Natural killer cell (primary cell): ENCODE measurements around the gene HUNK. TPM values are rescaled to one million over a fixed set of nuclear protein-coding genes. Genes with fewer than 3 reads are reported as not detected.

Experiments used
- ATAC-seq, 3 donors: fragments of 150-1000 bp in 2 of 3; fragments of 200-7000 bp in 1 of 3; cut with Tn5 transposase; 1 replicate in 1 of 3; 2 replicates in 2 of 3; pipeline ENCODE4 v1.10.0; 2021; ENCODE audit warnings: mild to moderate bottlenecking in 2 of 3, moderate library complexity in 2 of 3
- DNase-seq, 2 donors: peaks; one replicate each; pipeline versions ENCODE4 v3.0.0 to v3.0.0-alpha.2; 2013 to 2021; ENCODE audit warnings: mixed read lengths in 1 of 2
- H3K27ac ChIP-seq: one replicate; pipeline ENCODE4 v1.5.1; 2013; ENCODE audit warnings: mild to moderate bottlenecking, low read length
- H3K27me3 ChIP-seq: one replicate; pipeline ENCODE4 v1.6.1; 2013; ENCODE audit warnings: low read length; ENCODE audit not compliant: control insufficient read depth, insufficient read depth
- H3K36me3 ChIP-seq: one replicate; pipeline ENCODE4 v1.6.1; 2013; ENCODE audit warnings: low read length; ENCODE audit not compliant: control insufficient read depth, insufficient read depth
- H3K4me1 ChIP-seq: one replicate; pipeline ENCODE4 v1.6.1; 2013; ENCODE audit warnings: low read length; ENCODE audit not compliant: control insufficient read depth, insufficient read depth
- H3K4me3 ChIP-seq: one replicate; pipeline ENCODE4 v1.5.1; 2013; ENCODE audit warnings: low read length
- H3K9me3 ChIP-seq: one replicate; pipeline ENCODE4 v1.6.1; 2013; ENCODE audit warnings: low read length; ENCODE audit not compliant: control insufficient read depth, insufficient read depth
- H3K27ac Mint-ChIP-seq, 2 donors: one replicate each; pipeline ENCODE4 v1.8.0; 2022; ENCODE audit warnings: mild to moderate bottlenecking in 2 of 2, mixed read lengths in 2 of 2, moderate library complexity in 1 of 2
- H3K27me3 Mint-ChIP-seq, 2 donors: one replicate each; pipeline ENCODE4 v1.8.0; 2022; ENCODE audit warnings: low read depth in 2 of 2, mixed read lengths in 2 of 2
- H3K36me3 Mint-ChIP-seq: one replicate; pipeline ENCODE4 v1.8.0; 2022; ENCODE audit warnings: mixed read lengths
- H3K4me1 Mint-ChIP-seq, 2 donors: one replicate each; pipeline ENCODE4 v1.8.0; 2022; ENCODE audit warnings: mixed read lengths in 2 of 2
- H3K4me3 Mint-ChIP-seq: one replicate; pipeline ENCODE4 v1.8.0; 2022; ENCODE audit warnings: mild to moderate bottlenecking, moderate library complexity, mixed read lengths
- H3K9me3 Mint-ChIP-seq, 2 donors: one replicate each; pipeline ENCODE4 v1.8.0; 2022; ENCODE audit warnings: mixed read lengths in 2 of 2
- CTCF ChIP-seq: fragments of 200-600 bp; IDR thresholded peaks from one replicate; pipeline ENCODE4 v1.8.0; 2022; ENCODE audit warnings: antibody characterized with exemption
- WGBS: methylation state at CpG from one replicate; pipeline ENCODE4 v1.1.7; 2013; ENCODE audit warnings: missing lambda C conversion rate; ENCODE audit not compliant: insufficient coverage; 5-methylcytosine and 5-hydroxymethylcytosine counted together
- intact Hi-C: fragments of 100-400 bp; cut with micrococcal nuclease; formaldehyde crosslinking; loops from one replicate; pipeline ENCODE4 v1.14.2; 2022
- total RNA-seq, 4 donors: library from RNA; stranded (reverse); fragments of 120-200 nt in 1 of 4; gene quantifications; one replicate each; pipeline versions ENCODE4 v1.2.3 to v1.2.4, GENCODE V29; 2013 to 2022

The HUNK gene
- total RNA-seq, 3 donors from 2014 or later (not counting 1 experiment from before 2014, with no cell fraction given): not detected

GRCh38 chr21:31929548-31929947, 56.7 kb downstream of the HUNK start:
- intact Hi-C loops: no loop called here
- Mint-ChIP-seq H3K27me3 (peaks cover 7% of the 10 kb centered on the region in 2 donors), H3K36me3 (no peaks in the 10 kb centered on the region), H3K27ac (no peak overlapping the region), H3K4me1 (no peaks in the 10 kb centered on the region), H3K4me3 (no peak overlapping the region), H3K9me3 (peaks cover 3 to 5% of the 10 kb centered on the region in 2 donors)
- TF ChIP-seq CTCF: no peak
- Histone ChIP-seq H3K9me3 (no peaks in the 10 kb centered on the region), H3K4me1 (no peaks in the 10 kb centered on the region), H3K4me3 (no peak overlapping the region), H3K27me3 (no peaks in the 10 kb centered on the region), H3K27ac (no peak overlapping the region), H3K36me3 (no peaks in the 10 kb centered on the region)
- ATAC-seq (no peak), DNase-seq (no peak)
- 55% methylated on average over 7 of the region's 7 CpGs for WGBS

- Mint-ChIP-seq H3K4me3 (no peak overlapping the region), H3K4me1 (no peaks in the 10 kb centered on the region), H3K9me3 (peaks cover 3 to 5% of the 10 kb centered on the region in 2 donors), H3K36me3 (no peaks in the 10 kb centered on the region), H3K27ac (no peak overlapping the region), H3K27me3 (peaks cover 7% of the 10 kb centered on the region in 2 donors)
- Histone ChIP-seq H3K4me3 (no peak overlapping the region), H3K27ac (no peak overlapping the region), H3K4me1 (no peaks in the 10 kb centered on the region), H3K9me3 (no peaks in the 10 kb centered on the region), H3K36me3 (no peaks in the 10 kb centered on the region), H3K27me3 (no peaks in the 10 kb centered on the region)
- intact Hi-C loops: no loop called here
- no peak for ATAC-seq
- no peak for TF ChIP-seq CTCF
- 95% methylated on average over 5 of the region's 7 CpGs for WGBS
- no peak for DNase-seq
Measured at GRCh38 chr21:31930001-31930400, 57.2 kb downstream of the HUNK start.

GRCh38 chr21:31931644-31932469, 59.0 kb downstream of the HUNK start:
- Histone ChIP-seq H3K27me3 (no peaks in the 10 kb centered on the region), H3K36me3 (no peaks in the 10 kb centered on the region), H3K27ac (no peak overlapping the region), H3K4me3 (no peak overlapping the region), H3K4me1 (no peaks in the 10 kb centered on the region), H3K9me3 (no peaks in the 10 kb centered on the region)
- H3K9me3 Mint-ChIP-seq: peaks cover 0 to 1% of the 10 kb centered on the region in 2 donors
- DNase-seq (no peak), ATAC-seq (peak in 1 of 3 donors; percentile 19)
- intact Hi-C loops: no loop called here
- peaks cover 7 to 13% of the 10 kb centered on the region in 2 donors for H3K27me3 Mint-ChIP-seq
- no peak overlapping the region for H3K4me3 Mint-ChIP-seq
- 91% methylated on average over 23 of the region's 23 CpGs for WGBS
- H3K36me3 Mint-ChIP-seq: no peaks in the 10 kb centered on the region
- H3K4me1 Mint-ChIP-seq: no peaks in the 10 kb centered on the region
- no peak overlapping the region for H3K27ac Mint-ChIP-seq
- no peak for TF ChIP-seq CTCF

GRCh38 chr21:31932470-31932764, 59.6 kb downstream of the HUNK start:
- Histone ChIP-seq H3K4me3 (no peak overlapping the region), H3K36me3 (no peaks in the 10 kb centered on the region), H3K4me1 (no peaks in the 10 kb centered on the region), H3K9me3 (no peaks in the 10 kb centered on the region), H3K27ac (no peak overlapping the region), H3K27me3 (no peaks in the 10 kb centered on the region)
- ATAC-seq (no peak), DNase-seq (no peak)
- Mint-ChIP-seq H3K27ac (no peak overlapping the region), H3K27me3 (peaks cover 7 to 13% of the 10 kb centered on the region in 2 donors), H3K4me1 (no peaks in the 10 kb centered on the region), H3K4me3 (no peak overlapping the region), H3K36me3 (no peaks in the 10 kb centered on the region), H3K9me3 (no peaks in the 10 kb centered on the region)
- TF ChIP-seq CTCF: no peak
- WGBS: 33% methylated on average over 1 of the region's 1 CpG
- intact Hi-C loops: no loop called here
